KMS-11 (cell line): ENCODE results near the gene PLXNA1.

ENCODE experiments used
- H2AFZ ChIP-seq: fragments of 200-600 bp; sonication (generic); 2 replicates; pipeline ENCODE4 v1.6.1; 2016; ENCODE audit warnings: antibody characterized with exemption, mixed run types, low read depth
- H3K27ac ChIP-seq: fragments of 200-600 bp; sonication (generic); 2 replicates; pipeline ENCODE4 v1.6.1; 2016; ENCODE audit warnings: mild to moderate bottlenecking, mixed run types
- H3K27me3 ChIP-seq: fragments of 200-600 bp; sonication (generic); 2 replicates; pipeline ENCODE4 v1.6.1; 2017; ENCODE audit warnings: mild to moderate bottlenecking, low read depth, mixed run types, moderate library complexity; ENCODE audit not compliant: insufficient read depth
- H3K36me3 ChIP-seq: fragments of 200-600 bp; sonication (generic); 2 replicates; pipeline ENCODE4 v1.6.1; 2017; ENCODE audit warnings: mild to moderate bottlenecking, mixed run types; ENCODE audit not compliant: insufficient read depth
- H3K4me1 ChIP-seq: fragments of 200-600 bp; sonication (generic); 2 replicates; pipeline ENCODE4 v1.6.1; 2016; ENCODE audit warnings: mild to moderate bottlenecking, low read depth, mixed run types; ENCODE audit not compliant: poor library complexity, severe bottlenecking
- H3K4me2 ChIP-seq: fragments of 200-600 bp; sonication (generic); 2 replicates; pipeline ENCODE4 v1.7.0; 2016; ENCODE audit warnings: mild to moderate bottlenecking, mixed run types
- H3K4me3 ChIP-seq: fragments of 200-600 bp; sonication (generic); IDR thresholded peaks from 2 replicates; pipeline ENCODE4 v1.6.1; 2017; ENCODE audit warnings: low read depth, low read length, mixed read lengths; ENCODE audit not compliant: insufficient read depth
- H3K79me2 ChIP-seq: fragments of 200-600 bp; sonication (generic); 2 replicates; pipeline ENCODE4 v1.6.1; 2016; ENCODE audit warnings: low read depth, mixed run types; ENCODE audit not compliant: insufficient read depth
- H3K9ac ChIP-seq: fragments of 200-600 bp; sonication (generic); 2 replicates; pipeline ENCODE4 v1.6.1; 2016; ENCODE audit warnings: mild to moderate bottlenecking, mixed run types
- H4K20me1 ChIP-seq: fragments of 200-600 bp; sonication (generic); 2 replicates; pipeline ENCODE4 v1.6.1; 2016; ENCODE audit warnings: mild to moderate bottlenecking, mixed run types; ENCODE audit not compliant: insufficient read depth
- CTCF ChIP-seq: fragments of 200-600 bp; sonication (generic); conservative IDR thresholded peaks from 2 replicates; pipeline ENCODE4 v1.6.1; 2017; ENCODE audit warnings: low read depth, mild to moderate bottlenecking, antibody characterized with exemption, low read length, moderate library complexity, mixed read lengths

Gene PLXNA1

GRCh38 chr3:126963261-126964190 is 19.4 kb upstream of the PLXNA1 start:
- no peaks in the 10 kb centered on the region for H3K27me3 ChIP-seq
- H3K4me2 ChIP-seq = no peak overlapping the region
- no peaks in the 10 kb centered on the region for H3K36me3 ChIP-seq
- TF ChIP-seq CTCF = no peak
- no peaks in the 10 kb centered on the region for H3K79me2 ChIP-seq
- H4K20me1 ChIP-seq = no peaks in the 10 kb centered on the region
- no peaks in the 10 kb centered on the region for H3K4me1 ChIP-seq
- H3K27ac ChIP-seq = no peak overlapping the region
- no peak overlapping the region for H3K4me3 ChIP-seq
- H2AFZ ChIP-seq = no peak overlapping the region
- no peak overlapping the region for H3K9ac ChIP-seq

- Histone ChIP-seq H3K4me1 (no peaks in the 10 kb centered on the region), H3K9ac (no peak overlapping the region), H3K79me2 (no peaks in the 10 kb centered on the region), H3K27me3 (no peaks in the 10 kb centered on the region), H4K20me1 (no peaks in the 10 kb centered on the region), H2AFZ (no peak overlapping the region), H3K36me3 (no peaks in the 10 kb centered on the region), H3K27ac (no peak overlapping the region), H3K4me3 (no peak overlapping the region), H3K4me2 (no peak overlapping the region)
- TF ChIP-seq CTCF = no peak
These were observed 18.7 kb upstream of the PLXNA1 start for GRCh38 chr3:126964261-126964660.

DNA sequence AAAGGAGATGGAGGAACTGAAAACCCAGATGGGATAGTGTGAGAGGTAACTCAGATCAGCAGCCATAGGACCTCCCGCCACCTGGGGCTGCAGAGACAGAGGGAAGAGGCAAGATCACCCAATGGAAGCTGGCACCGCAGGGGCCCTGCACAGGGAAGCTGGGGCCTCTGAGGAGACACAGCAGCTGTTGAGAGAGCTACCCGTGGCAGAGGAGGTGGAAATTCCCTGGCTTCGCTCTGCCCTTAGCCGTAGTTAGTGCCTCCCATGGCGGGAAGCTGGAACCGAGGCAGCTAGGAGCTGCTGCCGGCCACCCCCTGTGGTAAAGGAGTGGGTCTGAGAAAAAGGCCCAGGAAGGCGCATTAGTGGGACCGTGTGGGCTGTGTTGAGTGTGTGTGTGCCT is 18.0 kb upstream of the PLXNA1 start:
- no peak overlapping the region for H3K4me3 ChIP-seq
- H3K79me2 ChIP-seq = no peaks in the 10 kb centered on the region
- no peaks in the 10 kb centered on the region for H3K36me3 ChIP-seq
- no peaks in the 10 kb centered on the region for H4K20me1 ChIP-seq
- TF ChIP-seq CTCF = no peak
- H2AFZ ChIP-seq = no peak overlapping the region
- H3K9ac ChIP-seq = no peak overlapping the region
- no peaks in the 10 kb centered on the region for H3K4me1 ChIP-seq
- no peak overlapping the region for H3K27ac ChIP-seq
- no peaks in the 10 kb centered on the region for H3K27me3 ChIP-seq
- H3K4me2 ChIP-seq = no peak overlapping the region

GRCh38 chr3:126965526-126966080 is 17.3 kb upstream of the PLXNA1 start:
- H3K27ac ChIP-seq = no peak overlapping the region
- H3K36me3 ChIP-seq = no peaks in the 10 kb centered on the region
- no peak overlapping the region for H3K4me3 ChIP-seq
- no peaks in the 10 kb centered on the region for H3K27me3 ChIP-seq
- TF ChIP-seq CTCF = no peak
- H3K4me1 ChIP-seq = no peaks in the 10 kb centered on the region
- H3K79me2 ChIP-seq = no peaks in the 10 kb centered on the region
- no peak overlapping the region for H3K4me2 ChIP-seq
- no peaks in the 10 kb centered on the region for H4K20me1 ChIP-seq
- H3K9ac ChIP-seq = no peak overlapping the region
- H2AFZ ChIP-seq = no peak overlapping the region
